Stimulated activated CD8-positive, alpha-beta memory T cell treated with anti-CD3 and anti-CD28 coated beads, Interleukin-15, amount 100 ng/mL, for 24 hours (primary cell): ENCODE data around the gene ST8SIA5.

Experiments used
- DNase-seq: peaks from one replicate; pipeline ENCODE4 v3.0.0-alpha.2; 2020; ENCODE audit warnings: low read depth

Gene ST8SIA5

GRCh38 chr18:46738491-46738890, 18.4 kb downstream of the ST8SIA5 start:
- DNase-seq = no peak

GRCh38 chr18:46736736-46737135, 20.1 kb downstream of the ST8SIA5 start:
- no peak for DNase-seq

- no peak for DNase-seq
These were observed 20.7 kb downstream of the ST8SIA5 start for GRCh38 chr18:46736135-46736534.

GRCh38 chr18:46734981-46735380, 21.9 kb downstream of the ST8SIA5 start:
- DNase-seq = no peak

GRCh38 chr18:46733872-46734271, 23.0 kb downstream of the ST8SIA5 start:
- DNase-seq = no peak

GRCh38 chr18:46732801-46733200, 24.1 kb downstream of the ST8SIA5 start:
- no peak for DNase-seq

GRCh38 chr18:46732201-46732600, 24.7 kb downstream of the ST8SIA5 start:
- no peak for DNase-seq

- no peak for DNase-seq
These were observed 25.5 kb downstream of the ST8SIA5 start for GRCh38 chr18:46731316-46731715.

GRCh38 chr18:46728219-46728930, 28.5 kb downstream of the ST8SIA5 start:
- DNase-seq = no peak

GRCh38 chr18:46727177-46727576, 29.7 kb downstream of the ST8SIA5 start:
- no peak for DNase-seq

- DNase-seq = no peak
These were observed 31.5 kb downstream of the ST8SIA5 start for GRCh38 chr18:46725310-46725709.

GRCh38 chr18:46723856-46724415, 32.9 kb downstream of the ST8SIA5 start:
- DNase-seq = no peak

GRCh38 chr18:46722051-46722450, 34.8 kb downstream of the ST8SIA5 start:
- DNase-seq = no peak

GRCh38 chr18:46721331-46721730, 35.5 kb downstream of the ST8SIA5 start:
- no peak for DNase-seq

GRCh38 chr18:46720521-46720920, 36.3 kb downstream of the ST8SIA5 start:
- DNase-seq = no peak

GRCh38 chr18:46720092-46720491, 36.8 kb downstream of the ST8SIA5 start:
- no peak for DNase-seq

GRCh38 chr18:46719388-46719787, 37.5 kb downstream of the ST8SIA5 start:
- no peak for DNase-seq

- no peak for DNase-seq
These were observed 38.1 kb downstream of the ST8SIA5 start for GRCh38 chr18:46718501-46719341.

GRCh38 chr18:46716827-46717226, 40.0 kb downstream of the ST8SIA5 start:
- DNase-seq = no peak

- no peak for DNase-seq
These were observed 40.5 kb downstream of the ST8SIA5 start for GRCh38 chr18:46716336-46716735.

GRCh38 chr18:46715062-46715461, 41.8 kb downstream of the ST8SIA5 start:
- no peak for DNase-seq

- no peak for DNase-seq
These were observed 44.4 kb downstream of the ST8SIA5 start for GRCh38 chr18:46712406-46712805.

GRCh38 chr18:46711444-46711863, 45.4 kb downstream of the ST8SIA5 start:
- DNase-seq = no peak
